Fibroblast of the aortic adventitia (primary cell): ENCODE results near the gene ATP11A. TPM values are rescaled to one million over a fixed set of nuclear protein-coding genes. Genes with fewer than 3 reads are reported as not detected.
"Not testable (repeated sequence)": the region's sequence is repeated elsewhere in the genome, so short reads cannot be mapped to it uniquely, and the experiment has no call there.

Experiments
- DNase-seq: peaks from one replicate; pipeline ENCODE4 v3.0.0-alpha.2; 2010; ENCODE audit warnings: low read depth
- H3K4me3 ChIP-seq: 2 replicates; pipeline ENCODE4 v1.5.1; 2011; ENCODE audit warnings: low read depth, mild to moderate bottlenecking, control low read depth, low read length, moderate library complexity
- CTCF ChIP-seq: IDR thresholded peaks from 2 replicates; pipeline ENCODE4 v1.5.1; 2011; ENCODE audit warnings: mild to moderate bottlenecking, low read length, control low read depth, inconsistent platforms; ENCODE audit not compliant: insufficient read depth
- total RNA-seq: library from RNA; depleted of rRNA; stranded (reverse); fragments of >200 nt; gene quantifications from 2 replicates; pipeline ENCODE4 v1.2.3, GENCODE V29; 2012; ENCODE audit warnings: low replicate concordance

The ATP11A gene
- total RNA-seq, 1 donor = 8.9 TPM

GRCh38 chr13:112799394-112799793, 109.6 kb downstream of the ATP11A start:
- DNase-seq = no peak
- TF ChIP-seq CTCF = no peak
- no peak overlapping the region for H3K4me3 ChIP-seq

- TF ChIP-seq CTCF = no peak
- DNase-seq = no peak
These were observed 110.2 kb downstream of the ATP11A start for GRCh38 chr13:112800057-112800456.

GRCh38 chr13:112800807-112801206, 111.0 kb downstream of the ATP11A start:
- not testable (repeated sequence) for H3K4me3 ChIP-seq, DNase-seq

More at GRCh38 chr13:112800057-112800456, 110.2 kb downstream of the ATP11A start:
- H3K4me3 ChIP-seq = no peak overlapping the region

GRCh38 chr13:112802802-112803195, 113.0 kb downstream of the ATP11A start:
- TF ChIP-seq CTCF = no peak
- H3K4me3 ChIP-seq = no peak overlapping the region
- no peak for DNase-seq

GRCh38 chr13:112803422-112803821, 113.6 kb downstream of the ATP11A start:
- TF ChIP-seq CTCF = no peak
- DNase-seq = no peak
- H3K4me3 ChIP-seq = no peak overlapping the region

GRCh38 chr13:112804374-112804773, 114.5 kb downstream of the ATP11A start:
- no peak for TF ChIP-seq CTCF
- no peak overlapping the region for H3K4me3 ChIP-seq
- no peak for DNase-seq

GRCh38 chr13:112806739-112807652, 117.2 kb downstream of the ATP11A start:
- TF ChIP-seq CTCF = no peak
- H3K4me3 ChIP-seq = no peak overlapping the region
- DNase-seq = no peak
